Bone marrow (tissue), 2 donors: ENCODE measurements around the gene TMEM125.

ENCODE experiments used
- DNase-seq, 2 donors: peaks; one replicate each; lab custom pipeline; 2025; lab: John Stamatoyannopoulos, UW

TMEM125 gene

GRCh38 chr1:43274125-43274803, 4.5 kb downstream of the TMEM125 start:
- DNase-seq: peak in 1 of 2 donors; percentile 24

- no peak for DNase-seq
These were observed 5.0 kb downstream of the TMEM125 start for GRCh38 chr1:43274804-43275180.

DNA sequence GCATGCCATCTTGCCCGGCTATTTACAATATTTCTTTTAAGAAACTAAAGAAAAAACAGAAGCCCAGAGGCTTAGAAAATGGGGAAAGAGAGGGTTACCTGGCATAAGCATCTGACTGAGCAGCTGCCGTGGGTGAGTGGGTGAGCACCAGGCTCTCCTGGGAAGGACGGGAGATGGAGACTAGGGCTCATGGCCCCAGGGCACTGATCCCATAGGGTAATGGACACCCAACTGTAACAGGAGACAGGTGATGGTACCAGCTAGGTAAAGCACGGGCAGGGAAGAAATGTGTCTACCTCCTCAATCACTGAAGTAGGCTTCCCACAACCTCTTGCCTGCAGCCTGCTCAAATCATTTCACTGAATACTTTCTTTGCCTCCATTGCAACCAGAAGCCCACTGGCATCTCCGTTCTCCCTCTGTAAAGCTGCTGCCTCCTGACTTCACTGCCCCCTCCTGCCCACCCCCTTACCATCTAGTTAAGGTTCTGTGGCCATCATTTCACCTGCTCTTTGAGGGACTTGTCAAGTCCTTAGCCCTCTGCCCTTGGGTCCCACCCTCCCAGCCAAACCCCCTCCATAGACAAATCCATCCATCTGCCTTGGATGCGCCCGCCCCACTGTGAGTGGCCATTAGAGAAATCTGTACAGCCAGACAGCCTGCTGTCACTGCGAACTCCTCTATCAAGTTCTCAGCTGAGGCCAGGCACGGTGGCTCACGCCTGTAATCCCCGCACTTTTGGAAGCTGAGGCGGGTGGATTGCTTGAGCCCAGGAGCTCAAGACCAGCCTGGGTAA, 6.2 kb downstream of the TMEM125 start:
- DNase-seq: no peak

DNA sequence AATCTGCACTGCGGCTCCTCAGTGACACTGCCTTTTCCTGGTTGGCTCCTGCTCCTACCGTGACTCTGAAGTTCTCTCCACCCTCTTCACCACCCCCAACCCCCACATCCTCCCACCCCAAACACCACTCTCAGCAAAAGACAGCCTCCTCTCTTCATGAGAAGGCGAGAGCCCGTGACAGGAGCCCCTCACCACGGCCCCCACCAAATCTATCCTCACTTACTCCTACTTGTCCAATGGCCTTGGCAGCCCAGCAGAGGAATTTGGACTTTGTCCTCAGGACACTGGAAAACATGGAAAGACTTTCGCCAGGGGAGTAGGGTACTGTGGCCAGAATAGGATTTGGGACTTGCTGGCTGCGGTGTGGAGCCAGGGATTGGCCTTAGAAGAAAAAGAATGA, 6.9 kb downstream of the TMEM125 start:
- no peak for DNase-seq

DNA sequence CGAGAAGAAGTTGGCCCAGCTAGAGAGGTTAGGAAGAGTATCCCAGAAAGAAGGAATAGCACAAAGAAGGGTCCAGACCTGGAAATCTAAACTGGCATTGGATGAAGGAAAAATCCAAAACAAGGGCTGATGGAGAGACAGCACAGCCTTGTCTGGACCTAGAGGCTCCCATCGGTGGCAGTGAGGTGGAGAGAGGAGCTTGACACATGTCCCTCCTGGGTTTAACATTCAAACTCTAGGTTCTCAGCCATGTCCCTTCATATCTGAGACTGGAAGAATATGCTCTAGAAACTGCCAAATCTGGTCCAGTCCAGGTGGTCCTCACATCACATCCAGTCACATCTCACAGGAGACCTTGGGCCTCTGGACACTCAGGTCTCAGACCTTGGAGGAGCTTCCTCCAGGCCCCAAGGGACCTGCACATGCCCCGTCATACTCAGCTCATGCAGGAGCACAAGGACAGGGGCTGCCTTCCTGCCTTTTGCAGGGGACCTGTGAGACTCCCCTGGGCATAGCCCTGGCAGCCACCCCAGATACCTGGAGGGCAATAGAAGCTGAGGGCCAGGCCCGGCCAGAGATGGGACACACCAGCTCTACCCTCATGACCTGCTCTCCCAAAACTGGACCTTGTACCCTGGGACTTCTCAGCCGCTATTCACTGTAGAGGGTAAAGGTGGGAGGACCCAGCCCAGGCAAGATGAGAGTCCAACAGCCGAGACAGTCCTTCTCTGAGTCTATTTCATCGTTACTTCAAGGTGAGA, 7.5 kb downstream of the TMEM125 start:
- no peak for DNase-seq

DNA sequence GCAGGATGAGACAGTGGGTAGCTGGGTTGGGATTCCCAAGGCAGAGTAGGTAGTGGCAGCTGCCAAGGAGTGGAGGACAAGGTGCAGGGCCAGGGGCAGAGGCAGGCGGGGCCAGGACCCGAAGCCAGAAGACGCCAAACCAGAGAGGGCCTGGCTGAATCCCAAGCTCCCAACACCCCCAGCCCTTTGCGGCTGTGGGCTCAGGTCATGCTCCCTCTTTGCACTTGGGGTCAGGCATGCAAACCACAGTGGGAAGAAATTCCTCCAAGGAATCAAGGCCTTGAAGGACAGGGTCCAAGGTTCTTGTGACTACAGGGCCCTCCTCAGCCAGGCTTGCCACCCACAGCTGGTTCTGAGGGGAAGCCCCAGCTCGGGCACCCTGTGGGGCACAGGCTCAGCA, 9.4 kb downstream of the TMEM125 start:
- no peak for DNase-seq

GRCh38 chr1:43279666-43280065, 9.9 kb downstream of the TMEM125 start:
- no peak for DNase-seq

- DNase-seq: no peak
These were observed 10.9 kb downstream of the TMEM125 start for GRCh38 chr1:43280692-43281091.

DNA sequence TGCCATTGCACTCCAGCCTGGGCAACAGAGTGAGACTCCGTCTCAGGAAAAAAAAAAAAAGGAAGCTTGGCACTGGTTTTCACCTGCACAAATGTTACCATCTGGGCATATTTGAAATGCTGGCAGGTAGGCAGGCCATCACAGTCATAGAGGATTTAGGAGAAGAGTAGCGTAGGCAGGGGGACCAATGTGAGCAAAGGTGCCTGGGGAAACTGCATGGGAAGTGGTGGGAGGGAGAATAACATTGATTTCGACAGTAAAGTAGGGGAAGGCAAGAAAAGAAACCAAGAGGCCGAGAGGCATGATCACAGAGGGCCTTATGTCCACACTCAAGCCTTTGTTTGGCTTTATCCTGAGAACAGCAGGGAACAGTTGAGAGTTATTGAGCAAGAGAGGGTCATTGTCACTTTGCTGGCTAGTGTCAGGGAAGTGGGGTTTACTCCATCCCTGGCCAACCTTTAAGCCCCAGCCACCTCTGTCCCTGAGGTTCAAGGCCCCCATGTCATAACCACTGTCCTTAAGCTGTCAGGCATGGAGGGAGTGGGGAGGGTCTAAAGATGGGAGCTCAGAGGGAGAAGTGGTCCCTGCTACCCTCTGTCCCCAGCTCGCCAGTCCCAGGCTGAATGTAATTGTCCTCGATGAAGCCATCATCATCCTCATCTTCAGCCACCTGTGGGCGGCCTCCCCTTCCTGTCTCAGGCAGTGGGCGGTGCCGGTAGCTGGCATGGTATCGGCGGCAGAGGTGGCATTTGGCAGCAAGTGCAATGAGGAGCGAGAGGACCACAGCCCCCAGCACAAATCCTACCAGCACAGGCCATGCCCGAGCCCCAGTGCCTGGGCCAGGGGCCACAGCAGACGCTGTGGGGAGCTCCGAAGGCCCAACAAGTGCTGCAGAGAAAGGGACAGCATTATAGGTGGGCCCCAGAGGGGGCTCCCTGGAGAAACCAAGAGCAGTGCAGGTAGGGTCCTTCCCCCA, 12.7 kb downstream of the TMEM125 start:
- DNase-seq: no peak

GRCh38 chr1:43284065-43284464, 14.3 kb downstream of the TMEM125 start:
- no peak for DNase-seq

- DNase-seq: no peak
These were observed 14.8 kb downstream of the TMEM125 start for GRCh38 chr1:43284546-43285110.

- DNase-seq: no peak
These were observed 15.6 kb downstream of the TMEM125 start, which contains the start of gene C1orf210 for GRCh38 chr1:43285269-43285990. TSS of gene C1orf210 (minus strand) at chr1:43285581. CDS start at chr1:43283270, 2,311 bp downstream.

GRCh38 chr1:43286115-43286514, 16.3 kb downstream of the TMEM125 start:
- DNase-seq: no peak

DNA sequence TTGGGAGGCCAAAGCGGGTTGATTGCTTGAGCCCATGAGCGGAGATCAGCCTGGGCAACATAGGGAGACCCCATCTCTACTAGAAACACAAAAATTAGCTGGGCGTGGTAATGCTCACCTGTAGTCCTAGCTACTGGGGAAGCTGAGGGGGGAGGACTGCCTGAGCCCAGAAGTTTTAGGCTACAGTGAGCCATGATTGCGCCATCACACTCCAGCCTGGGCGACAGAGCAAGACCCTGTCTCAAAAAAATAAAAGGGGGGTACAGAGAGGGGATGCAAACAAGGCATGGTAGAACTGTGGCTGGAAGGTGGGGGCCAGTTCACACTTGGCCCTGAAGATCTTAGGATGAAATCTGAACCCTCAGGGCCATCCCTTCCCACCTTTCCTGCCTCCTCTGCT, 16.8 kb downstream of the TMEM125 start:
- DNase-seq: no peak

DNA sequence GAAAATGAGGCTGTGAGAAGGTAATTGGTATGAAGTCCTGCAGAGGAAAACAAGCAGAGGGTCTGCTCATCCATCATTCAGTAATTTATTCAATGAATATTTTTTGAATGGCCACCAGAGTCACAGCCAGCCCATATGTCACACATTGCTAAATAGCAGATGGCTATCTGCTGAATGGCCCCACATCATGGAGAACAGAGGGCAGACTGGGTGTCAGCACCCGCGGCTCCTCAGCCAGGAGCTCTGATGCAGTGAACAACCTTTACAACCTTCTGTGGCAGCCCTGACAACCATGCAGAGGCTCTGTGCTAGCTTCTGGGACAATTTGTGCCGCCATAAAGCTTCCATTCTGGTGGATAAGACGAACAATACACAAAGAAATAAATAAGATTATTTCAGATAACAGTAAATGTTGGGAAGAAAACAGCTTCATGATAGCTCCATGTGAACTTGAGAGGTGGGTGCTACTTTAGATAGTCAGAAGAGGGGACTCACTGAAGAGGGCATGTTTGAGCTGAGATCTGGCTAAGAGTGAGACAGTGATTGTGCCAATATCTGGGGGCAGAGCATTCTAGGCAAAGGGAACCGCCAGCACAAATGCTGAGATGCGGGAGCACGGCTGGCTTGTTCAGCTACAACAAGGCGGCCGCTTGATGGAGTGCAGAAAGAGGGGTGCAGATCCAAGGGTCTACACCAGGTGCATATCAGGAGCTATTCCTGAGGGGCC, 18.4 kb downstream of the TMEM125 start:
- no peak for DNase-seq

DNA sequence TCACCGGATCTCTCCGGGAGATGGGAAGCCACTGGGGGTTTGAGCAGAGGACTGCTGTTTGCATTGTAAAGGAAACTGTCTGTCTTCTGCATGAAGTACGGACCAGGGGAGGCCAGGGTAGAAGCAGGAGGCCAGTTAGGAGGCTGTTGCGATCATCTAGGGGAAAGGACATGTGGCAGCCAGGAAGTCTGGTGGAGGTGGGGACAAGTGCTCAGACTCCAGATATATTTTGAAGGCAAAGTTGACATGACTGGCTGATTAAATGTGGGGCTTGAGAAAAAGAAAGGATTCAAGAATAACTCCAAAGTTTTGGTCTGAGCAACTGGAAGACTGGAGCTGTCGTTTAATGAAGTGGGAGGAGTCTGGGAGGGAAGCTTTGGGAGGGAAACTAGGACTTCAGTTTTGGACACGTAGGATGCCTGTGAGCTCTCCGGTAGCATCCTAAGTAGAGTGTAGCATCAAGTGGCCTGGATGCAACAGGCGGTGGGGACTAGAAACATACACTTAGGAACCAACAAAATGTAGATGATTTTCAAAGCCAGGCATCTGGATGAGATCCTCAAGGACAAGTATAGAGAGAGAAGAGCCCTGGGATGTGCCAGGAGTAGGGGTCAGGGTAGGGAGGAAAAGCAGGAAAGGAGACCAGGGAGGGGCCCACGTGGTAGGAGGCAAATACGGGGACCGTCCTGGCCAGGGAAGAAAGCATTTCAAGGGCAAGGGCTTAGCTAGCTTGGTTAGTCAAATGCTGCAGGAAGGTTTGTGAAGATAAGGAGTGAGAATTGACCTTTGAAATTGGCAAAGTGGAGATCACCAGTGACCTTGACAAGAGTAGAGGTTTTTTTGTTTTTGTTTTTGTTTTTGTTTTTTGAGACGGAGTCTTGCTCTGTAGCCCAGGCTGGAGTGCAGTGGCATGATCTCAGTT, 19.3 kb downstream of the TMEM125 start:
- DNase-seq: no peak

DNA sequence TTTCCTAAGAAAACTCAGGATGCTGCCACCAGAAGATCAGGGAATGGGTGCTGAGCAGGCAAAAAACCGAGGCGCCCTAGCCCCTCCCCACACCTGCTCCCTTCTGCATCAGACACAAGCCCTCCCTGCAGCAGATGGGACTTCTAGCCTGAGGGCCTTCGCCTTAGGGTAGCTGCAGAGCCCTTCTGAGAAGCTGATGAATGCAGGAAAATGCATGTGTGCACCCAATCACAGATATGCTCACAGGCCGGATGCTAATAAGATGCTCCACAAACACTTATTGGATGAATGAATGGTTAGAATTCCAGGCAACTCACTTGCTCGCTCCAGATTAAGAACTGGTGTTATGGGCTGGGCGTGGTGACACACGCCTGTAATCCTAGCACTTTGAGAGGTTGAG, 22.4 kb downstream of the TMEM125 start:
- DNase-seq: no peak

- no peak for DNase-seq
These were observed 22.9 kb downstream of the TMEM125 start for GRCh38 chr1:43292679-43293078.

GRCh38 chr1:43293176-43293575, 23.4 kb downstream of the TMEM125 start:
- no peak for DNase-seq
